ENCODE results near the gene M1AP. TPM values are rescaled to one million over a fixed set of nuclear protein-coding genes. Genes with fewer than 3 reads are reported as not detected.
A peak's percentile ranks its signal among the peaks of the same experiment; 100 is the strongest.

The M1AP gene
- total RNA-seq (under 1 TPM in 1 of 2 donors, not detected in 1; 0.60 TPM), total RNA-seq (0 reads per million in 2 donors)

GRCh38 chr2:74648009-74648443 is at the start of gene M1AP:
Gene M1AP (minus strand): TSS chr2:74648330. CDS start chr2:74640275, 8,055 bp downstream.
- peaks cover 3% of the 10 kb centered on the region for H3K36me3 Mint-ChIP-seq (ENCODE audit: low read depth)
- no peaks in the 10 kb centered on the region for H3K4me1 Mint-ChIP-seq
- no peaks in the 10 kb centered on the region for H3K9me3 ChIP-seq (ENCODE audit: control insufficient read depth, low read length, poor library complexity, severe bottlenecking)
- no peak within 1 kb of the TSS for H3K27ac Mint-ChIP-seq
- H3K4me3 Mint-ChIP-seq: no peak within 1 kb of the TSS
- ATAC-seq (no peak), DNase-seq (no peak)
- peaks cover 40% of the 10 kb centered on the region for H3K27me3 Mint-ChIP-seq

GRCh38 chr2:74696829-74697228 is 48.7 kb upstream of the M1AP start:
- DNase-seq: no peak
- Mint-ChIP-seq H3K36me3 (ENCODE audit: low read depth) (peaks cover 7% of the 10 kb centered on the region), H3K4me1 (peaks cover 3% of the 10 kb centered on the region), H3K27me3 (peaks cover 3% of the 10 kb centered on the region), H3K27ac (no peak overlapping the region), H3K4me3 (no peak overlapping the region)
- H3K9me3 ChIP-seq (ENCODE audit: control insufficient read depth, low read length, poor library complexity, severe bottlenecking): no peaks in the 10 kb centered on the region
- ATAC-seq: no peak

GRCh38 chr2:74695663-74696062 is 47.5 kb upstream of the M1AP start:
- Mint-ChIP-seq H3K4me1 (peaks cover 3% of the 10 kb centered on the region), H3K4me3 (no peak overlapping the region), H3K27ac (no peak overlapping the region), H3K36me3 (ENCODE audit: low read depth) (peaks cover 5% of the 10 kb centered on the region), H3K27me3 (peaks cover 4% of the 10 kb centered on the region)
- DNase-seq: no peak
- no peak for ATAC-seq
- H3K9me3 ChIP-seq (ENCODE audit: control insufficient read depth, low read length, poor library complexity, severe bottlenecking): no peaks in the 10 kb centered on the region

GRCh38 chr2:74694281-74694680 is 46.2 kb upstream of the M1AP start:
- Mint-ChIP-seq H3K27ac (no peak overlapping the region), H3K4me3 (no peak overlapping the region), H3K4me1 (no peaks in the 10 kb centered on the region), H3K27me3 (peaks cover 4% of the 10 kb centered on the region), H3K36me3 (ENCODE audit: low read depth) (peaks cover 5% of the 10 kb centered on the region)
- no peak for DNase-seq
- H3K9me3 ChIP-seq (ENCODE audit: control insufficient read depth, low read length, poor library complexity, severe bottlenecking): no peaks in the 10 kb centered on the region
- no peak for ATAC-seq

- DNase-seq (no peak), ATAC-seq (no peak)
- H3K27me3 Mint-ChIP-seq: peaks cover 4% of the 10 kb centered on the region
- H3K4me3 Mint-ChIP-seq: no peak overlapping the region
- H3K9me3 ChIP-seq (ENCODE audit: control insufficient read depth, low read length, poor library complexity, severe bottlenecking): no peaks in the 10 kb centered on the region
- H3K27ac Mint-ChIP-seq: no peak overlapping the region
- no peaks in the 10 kb centered on the region for H3K4me1 Mint-ChIP-seq
- H3K36me3 Mint-ChIP-seq (ENCODE audit: low read depth): peaks cover 5% of the 10 kb centered on the region
Measured at GRCh38 chr2:74693668-74694067, 45.5 kb upstream of the M1AP start.

- DNase-seq (no peak), ATAC-seq (no peak)
- no peaks in the 10 kb centered on the region for H3K9me3 ChIP-seq (ENCODE audit: control insufficient read depth, low read length, poor library complexity, severe bottlenecking)
- Mint-ChIP-seq H3K27ac (no peak overlapping the region), H3K4me3 (no peak overlapping the region), H3K4me1 (no peaks in the 10 kb centered on the region), H3K36me3 (ENCODE audit: low read depth) (peaks cover 5% of the 10 kb centered on the region), H3K27me3 (peaks cover 4% of the 10 kb centered on the region)
Measured at GRCh38 chr2:74693213-74693612, 45.1 kb upstream of the M1AP start.

GRCh38 chr2:74691929-74692328 is 43.8 kb upstream of the M1AP start:
- ATAC-seq (no peak), DNase-seq (no peak)
- Mint-ChIP-seq H3K27me3 (peaks cover 8% of the 10 kb centered on the region), H3K4me3 (no peak overlapping the region), H3K27ac (no peak overlapping the region), H3K36me3 (ENCODE audit: low read depth) (peaks cover 7% of the 10 kb centered on the region), H3K4me1 (no peaks in the 10 kb centered on the region)
- no peaks in the 10 kb centered on the region for H3K9me3 ChIP-seq (ENCODE audit: control insufficient read depth, low read length, poor library complexity, severe bottlenecking)

- H3K9me3 ChIP-seq (ENCODE audit: control insufficient read depth, low read length, poor library complexity, severe bottlenecking): no peaks in the 10 kb centered on the region
- Mint-ChIP-seq H3K27ac (no peak overlapping the region), H3K36me3 (ENCODE audit: low read depth) (peaks cover 8% of the 10 kb centered on the region), H3K27me3 (peaks cover 9% of the 10 kb centered on the region), H3K4me3 (no peak overlapping the region), H3K4me1 (no peaks in the 10 kb centered on the region)
- peak in 1 of 3 donors; percentile 14 for DNase-seq
- peak; percentile 69 for ATAC-seq
Measured at GRCh38 chr2:74690571-74690970, 42.4 kb upstream of the M1AP start.

- peaks cover 5% of the 10 kb centered on the region for H3K36me3 Mint-ChIP-seq (ENCODE audit: low read depth)
Measured at GRCh38 chr2:74689671-74690070, 41.5 kb upstream of the M1AP start.

GRCh38 chr2:74688881-74689280 is 40.8 kb upstream of the M1AP start:
- H3K36me3 Mint-ChIP-seq (ENCODE audit: low read depth): peaks cover 5% of the 10 kb centered on the region
- H3K4me1 Mint-ChIP-seq: no peaks in the 10 kb centered on the region
- DNase-seq (no peak), ATAC-seq (no peak)
- no peaks in the 10 kb centered on the region for H3K9me3 ChIP-seq (ENCODE audit: control insufficient read depth, low read length, poor library complexity, severe bottlenecking)
- H3K27me3 Mint-ChIP-seq: peaks cover 9% of the 10 kb centered on the region
- H3K4me3 Mint-ChIP-seq: no peak overlapping the region
- no peak overlapping the region for H3K27ac Mint-ChIP-seq

More at GRCh38 chr2:74689671-74690070, 41.5 kb upstream of the M1AP start:
- Mint-ChIP-seq H3K27me3 (peaks cover 9% of the 10 kb centered on the region), H3K27ac (no peak overlapping the region), H3K4me3 (no peak overlapping the region), H3K4me1 (no peaks in the 10 kb centered on the region)
- DNase-seq (no peak), ATAC-seq (no peak)
- H3K9me3 ChIP-seq (ENCODE audit: control insufficient read depth, low read length, poor library complexity, severe bottlenecking): no peaks in the 10 kb centered on the region

- no peak for DNase-seq
- peaks cover 5% of the 10 kb centered on the region for H3K27me3 Mint-ChIP-seq
- no peak for ATAC-seq
- H3K4me3 Mint-ChIP-seq: no peak overlapping the region
- H3K27ac Mint-ChIP-seq: no peak overlapping the region
- peaks cover 5% of the 10 kb centered on the region for H3K36me3 Mint-ChIP-seq (ENCODE audit: low read depth)
- H3K9me3 ChIP-seq (ENCODE audit: control insufficient read depth, low read length, poor library complexity, severe bottlenecking): no peaks in the 10 kb centered on the region
- no peaks in the 10 kb centered on the region for H3K4me1 Mint-ChIP-seq
Measured at GRCh38 chr2:74685408-74685807, 37.3 kb upstream of the M1AP start.

GRCh38 chr2:74682501-74682900 is 34.4 kb upstream of the M1AP start:
- ATAC-seq (no peak), DNase-seq (no peak)
- no peak overlapping the region for H3K27ac Mint-ChIP-seq
- H3K4me1 Mint-ChIP-seq: no peaks in the 10 kb centered on the region
- no peaks in the 10 kb centered on the region for H3K9me3 ChIP-seq (ENCODE audit: control insufficient read depth, low read length, poor library complexity, severe bottlenecking)
- no peak overlapping the region for H3K4me3 Mint-ChIP-seq
- H3K27me3 Mint-ChIP-seq: peaks cover 5% of the 10 kb centered on the region
- peaks cover 9% of the 10 kb centered on the region for H3K36me3 Mint-ChIP-seq (ENCODE audit: low read depth)

GRCh38 chr2:74679615-74680014 is 31.5 kb upstream of the M1AP start:
- DNase-seq: no peak
- Mint-ChIP-seq H3K36me3 (ENCODE audit: low read depth) (peaks cover 14% of the 10 kb centered on the region), H3K27ac (no peak overlapping the region), H3K27me3 (no peaks in the 10 kb centered on the region), H3K4me3 (no peak overlapping the region), H3K4me1 (peaks cover 7% of the 10 kb centered on the region)
- no peaks in the 10 kb centered on the region for H3K9me3 ChIP-seq (ENCODE audit: control insufficient read depth, low read length, poor library complexity, severe bottlenecking)
- no peak for ATAC-seq

GRCh38 chr2:74676331-74676730 is 28.2 kb upstream of the M1AP start:
- no peak for ATAC-seq
- Mint-ChIP-seq H3K27me3 (no peaks in the 10 kb centered on the region), H3K36me3 (ENCODE audit: low read depth) (peaks cover 29% of the 10 kb centered on the region), H3K27ac (no peak overlapping the region), H3K4me3 (no peak overlapping the region), H3K4me1 (peaks cover 15% of the 10 kb centered on the region)
- no peak for DNase-seq
- H3K9me3 ChIP-seq (ENCODE audit: control insufficient read depth, low read length, poor library complexity, severe bottlenecking): no peaks in the 10 kb centered on the region
